Measurements from ENCODE around the gene PLAU.

The PLAU gene

GRCh38 chr10:73935895-73936294 is 25.0 kb downstream of the PLAU start:
- Histone ChIP-seq H4K20me1 (ENCODE audit: insufficient read depth, low read length) (no peaks in the 10 kb centered on the region), H2AFZ (ENCODE audit: low read length) (no peak overlapping the region), H3K79me2 (ENCODE audit: insufficient read depth, low read length) (no peaks in the 10 kb centered on the region), H3K27ac (ENCODE audit: low read depth, low read length, poor library complexity, severe bottlenecking) (no peak overlapping the region), H3K4me2 (ENCODE audit: low read length) (no peak overlapping the region), H3K36me3 (ENCODE audit: insufficient read depth, low read length) (no peaks in the 10 kb centered on the region), H3K4me3 (ENCODE audit: low read depth, low read length, poor library complexity, severe bottlenecking) (no peak overlapping the region), H3K9me2 (ENCODE audit: low read depth, low read length) (no peaks in the 10 kb centered on the region), H3K4me1 (ENCODE audit: insufficient read depth, low read length, severe bottlenecking) (peaks cover 7% of the 10 kb centered on the region), H3K9ac (ENCODE audit: low read length) (no peak overlapping the region), H3F3A (ENCODE audit: insufficient read depth, low read length) (no peaks in the 10 kb centered on the region), H3K9me3 (ENCODE audit: low read length) (no peaks in the 10 kb centered on the region), H3K27me3 (ENCODE audit: insufficient read depth, low read length) (peaks cover 5% of the 10 kb centered on the region; the same call in 1 of the 2 replicates)
- TF ChIP-seq, protein P1, sequence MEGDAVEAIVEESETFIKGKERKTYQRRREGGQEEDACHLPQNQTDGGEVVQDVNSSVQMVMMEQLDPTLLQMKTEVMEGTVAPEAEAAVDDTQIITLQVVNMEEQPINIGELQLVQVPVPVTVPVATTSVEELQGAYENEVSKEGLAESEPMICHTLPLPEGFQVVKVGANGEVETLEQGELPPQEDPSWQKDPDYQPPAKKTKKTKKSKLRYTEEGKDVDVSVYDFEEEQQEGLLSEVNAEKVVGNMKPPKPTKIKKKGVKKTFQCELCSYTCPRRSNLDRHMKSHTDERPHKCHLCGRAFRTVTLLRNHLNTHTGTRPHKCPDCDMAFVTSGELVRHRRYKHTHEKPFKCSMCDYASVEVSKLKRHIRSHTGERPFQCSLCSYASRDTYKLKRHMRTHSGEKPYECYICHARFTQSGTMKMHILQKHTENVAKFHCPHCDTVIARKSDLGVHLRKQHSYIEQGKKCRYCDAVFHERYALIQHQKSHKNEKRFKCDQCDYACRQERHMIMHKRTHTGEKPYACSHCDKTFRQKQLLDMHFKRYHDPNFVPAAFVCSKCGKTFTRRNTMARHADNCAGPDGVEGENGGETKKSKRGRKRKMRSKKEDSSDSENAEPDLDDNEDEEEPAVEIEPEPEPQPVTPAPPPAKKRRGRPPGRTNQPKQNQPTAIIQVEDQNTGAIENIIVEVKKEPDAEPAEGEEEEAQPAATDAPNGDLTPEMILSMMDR (IDR thresholded peaks at IDR 0.05; ENCODE audit: low read length): no peak
- TF ChIP-seq EZH2 (IDR thresholded peaks at IDR 0.05; ENCODE audit: borderline replicate concordance, low read length): no peak

DNA sequence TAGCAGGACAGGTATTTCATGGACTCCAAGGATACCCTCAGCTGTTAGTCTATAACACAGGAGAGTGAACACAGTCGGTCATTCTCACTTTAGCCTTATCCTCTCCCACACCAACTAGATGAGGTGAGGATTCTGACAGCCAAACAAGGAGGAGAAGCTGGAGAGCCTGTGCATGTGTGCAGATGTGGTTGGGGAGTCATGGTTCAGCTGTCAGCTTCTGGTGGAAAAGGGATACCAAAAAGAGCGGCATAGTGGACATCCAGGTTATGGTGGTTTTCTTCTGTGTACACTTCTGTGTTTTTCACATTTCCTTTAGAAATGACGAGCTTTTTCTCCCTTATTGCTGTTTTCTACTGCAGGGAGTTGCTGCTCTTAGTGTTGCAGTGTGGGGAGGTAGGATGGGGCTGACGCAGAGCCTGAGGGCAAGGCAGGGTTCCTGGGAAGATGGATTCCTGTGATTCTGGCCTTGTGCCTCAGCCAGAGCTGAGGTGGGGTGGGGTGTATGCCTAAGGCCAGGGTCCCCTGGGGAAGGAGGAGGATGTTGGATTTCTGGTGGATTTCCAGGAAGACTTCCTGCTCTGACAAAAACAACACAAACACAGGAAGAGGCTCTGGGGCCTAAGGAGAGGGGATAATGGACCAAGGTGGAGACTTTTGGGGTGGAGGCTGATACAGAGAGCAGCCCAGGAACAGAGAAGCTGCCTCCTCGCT is 26.6 kb downstream of the PLAU start:
- H3K4me3 ChIP-seq (ENCODE audit: low read depth, low read length, poor library complexity, severe bottlenecking): no peak overlapping the region
- H3K9me3 ChIP-seq (ENCODE audit: low read length): no peaks in the 10 kb centered on the region
- TF ChIP-seq, protein P1 (IDR thresholded peaks at IDR 0.05; ENCODE audit: low read length): no peak
- no peak for TF ChIP-seq EZH2 (IDR thresholded peaks at IDR 0.05; ENCODE audit: borderline replicate concordance, low read length)
- H3K4me1 ChIP-seq (ENCODE audit: insufficient read depth, low read length, severe bottlenecking): peaks cover 1% of the 10 kb centered on the region
- no peaks in the 10 kb centered on the region for H3K27me3 ChIP-seq (ENCODE audit: insufficient read depth, low read length)
- no peaks in the 10 kb centered on the region for H3K36me3 ChIP-seq (ENCODE audit: insufficient read depth, low read length)
- no peak overlapping the region for H3K4me2 ChIP-seq (ENCODE audit: low read length)
- no peak overlapping the region for H2AFZ ChIP-seq (ENCODE audit: low read length)
- no peaks in the 10 kb centered on the region for H4K20me1 ChIP-seq (ENCODE audit: insufficient read depth, low read length)
- no peak overlapping the region for H3K9ac ChIP-seq (ENCODE audit: low read length)
- no peaks in the 10 kb centered on the region for H3K9me2 ChIP-seq (ENCODE audit: low read depth, low read length)
- no peaks in the 10 kb centered on the region for H3K79me2 ChIP-seq (ENCODE audit: insufficient read depth, low read length)
- no peak overlapping the region for H3K27ac ChIP-seq (ENCODE audit: low read depth, low read length, poor library complexity, severe bottlenecking)
- H3F3A ChIP-seq (ENCODE audit: insufficient read depth, low read length): no peaks in the 10 kb centered on the region

GRCh38 chr10:73940634-73941221 is 29.8 kb downstream of the PLAU start:
- Histone ChIP-seq H3K4me3 (ENCODE audit: low read depth, low read length, poor library complexity, severe bottlenecking) (peak overlapping the region; percentile 3), H3K9ac (ENCODE audit: low read length) (no peak overlapping the region; the same call in 1 of the 2 replicates), H3K27me3 (ENCODE audit: insufficient read depth, low read length) (no peaks in the 10 kb centered on the region), H3K27ac (ENCODE audit: low read depth, low read length, poor library complexity, severe bottlenecking) (no peak overlapping the region), H3K4me2 (ENCODE audit: low read length) (peak overlapping the region; percentile 35), H3F3A (ENCODE audit: insufficient read depth, low read length) (no peaks in the 10 kb centered on the region), H3K4me1 (ENCODE audit: insufficient read depth, low read length, severe bottlenecking) (no peaks in the 10 kb centered on the region), H3K36me3 (ENCODE audit: insufficient read depth, low read length) (no peaks in the 10 kb centered on the region), H4K20me1 (ENCODE audit: insufficient read depth, low read length) (no peaks in the 10 kb centered on the region), H3K9me2 (ENCODE audit: low read depth, low read length) (no peaks in the 10 kb centered on the region), H3K9me3 (ENCODE audit: low read length) (no peaks in the 10 kb centered on the region), H3K79me2 (ENCODE audit: insufficient read depth, low read length) (no peaks in the 10 kb centered on the region), H2AFZ (ENCODE audit: low read length) (no peak overlapping the region)
- TF ChIP-seq, protein P1 (IDR thresholded peaks at IDR 0.05; ENCODE audit: low read length): peak; percentile 94
- TF ChIP-seq EZH2 (IDR thresholded peaks at IDR 0.05; ENCODE audit: borderline replicate concordance, low read length): no peak

All from OCI-LY1 (cell line).